ENCODE results near the gene PPA1.

DNA sequence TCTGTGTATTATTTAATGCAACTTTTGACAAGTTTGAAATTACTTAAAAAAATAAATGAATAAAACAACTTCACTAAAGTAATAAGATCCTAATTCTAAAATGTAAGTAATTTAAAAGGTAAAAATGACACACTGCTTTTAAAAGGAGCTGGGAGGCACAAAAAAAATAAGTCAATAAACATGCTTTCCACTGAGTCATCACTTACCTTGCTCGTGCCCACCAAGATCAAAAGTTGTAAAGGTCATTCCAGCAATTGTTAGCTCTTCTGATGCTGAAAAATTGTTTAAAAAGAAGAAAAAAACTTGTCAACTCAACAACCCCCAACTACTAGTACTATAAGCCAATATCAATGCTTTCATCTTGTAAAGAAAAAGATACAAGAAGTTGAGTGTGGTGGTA is 72.4 kb downstream of the PPA1 start:
- TF ChIP-seq, protein P1, sequence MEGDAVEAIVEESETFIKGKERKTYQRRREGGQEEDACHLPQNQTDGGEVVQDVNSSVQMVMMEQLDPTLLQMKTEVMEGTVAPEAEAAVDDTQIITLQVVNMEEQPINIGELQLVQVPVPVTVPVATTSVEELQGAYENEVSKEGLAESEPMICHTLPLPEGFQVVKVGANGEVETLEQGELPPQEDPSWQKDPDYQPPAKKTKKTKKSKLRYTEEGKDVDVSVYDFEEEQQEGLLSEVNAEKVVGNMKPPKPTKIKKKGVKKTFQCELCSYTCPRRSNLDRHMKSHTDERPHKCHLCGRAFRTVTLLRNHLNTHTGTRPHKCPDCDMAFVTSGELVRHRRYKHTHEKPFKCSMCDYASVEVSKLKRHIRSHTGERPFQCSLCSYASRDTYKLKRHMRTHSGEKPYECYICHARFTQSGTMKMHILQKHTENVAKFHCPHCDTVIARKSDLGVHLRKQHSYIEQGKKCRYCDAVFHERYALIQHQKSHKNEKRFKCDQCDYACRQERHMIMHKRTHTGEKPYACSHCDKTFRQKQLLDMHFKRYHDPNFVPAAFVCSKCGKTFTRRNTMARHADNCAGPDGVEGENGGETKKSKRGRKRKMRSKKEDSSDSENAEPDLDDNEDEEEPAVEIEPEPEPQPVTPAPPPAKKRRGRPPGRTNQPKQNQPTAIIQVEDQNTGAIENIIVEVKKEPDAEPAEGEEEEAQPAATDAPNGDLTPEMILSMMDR (IDR thresholded peaks at IDR 0.05; ENCODE audit: insufficient read depth, low read length, poor library complexity, severe bottlenecking): no peak
- TF ChIP-seq EZH2phosphoT487 (conservative IDR thresholded peaks at IDR 0.05; ENCODE audit: low read length): no peak
